Neural cell (in vitro differentiated cells): ENCODE results near the gene KRT3.

Experiments
- CTCF ChIP-seq: fragments of 450-650 bp; IDR thresholded peaks from 2 replicates; pipeline ENCODE4 v1.5.1; 2014; ENCODE audit warnings: antibody characterized with exemption, mild to moderate bottlenecking, moderate library complexity; ENCODE audit not compliant: poor library complexity, severe bottlenecking
- EP300 ChIP-seq: fragments of 450-650 bp; conservative IDR thresholded peaks from 2 replicates; pipeline ENCODE4 v1.6.1; 2014; ENCODE audit warnings: antibody characterized with exemption, mild to moderate bottlenecking, moderate library complexity; ENCODE audit not compliant: poor library complexity, severe bottlenecking
- EZH2 ChIP-seq: fragments of 200-600, 300-800 bp; shearing (Covaris generic), sonication (generic); IDR thresholded peaks from 2 replicates; pipeline ENCODE4 v1.6.1; 2014; ENCODE audit warnings: antibody characterized with exemption, low read length, borderline replicate concordance, mild to moderate bottlenecking; ENCODE audit not compliant: insufficient read depth, poor library complexity, severe bottlenecking
- MXI1 ChIP-seq: fragments of 450-650 bp; conservative IDR thresholded peaks from 2 replicates; pipeline ENCODE4 v1.6.1; 2014; ENCODE audit warnings: antibody characterized with exemption, mild to moderate bottlenecking; ENCODE audit not compliant: poor library complexity, severe bottlenecking
- POLR2AphosphoS5 ChIP-seq: IDR thresholded peaks from 2 replicates; pipeline ENCODE4 v1.6.1; 2012
- RAD21 ChIP-seq: fragments of 450-650 bp; conservative IDR thresholded peaks from 2 replicates; pipeline ENCODE4 v1.6.1; 2014; ENCODE audit warnings: antibody characterized with exemption, mild to moderate bottlenecking, moderate library complexity
- REST ChIP-seq: IDR thresholded peaks from 2 replicates; pipeline ENCODE4 v1.6.1; 2012; ENCODE audit warnings: borderline replicate concordance

GRCh38 chr12:52826611-52827498, 30.9 kb upstream of the KRT3 start:
- TF ChIP-seq REST (no peak), EP300 (no peak), MXI1 (no peak), CTCF (no peak), EZH2 (no peak), RAD21 (no peak), POLR2AphosphoS5 (no peak)
